Body of pancreas (tissue), 4 donors: Measurements from ENCODE around the gene NLRP4. TPM values are rescaled to one million over a fixed set of nuclear protein-coding genes. Genes with fewer than 3 reads are reported as not detected.
"Not testable (repeated sequence)": the region's sequence is repeated elsewhere in the genome, so short reads cannot be mapped to it uniquely, and the experiment has no call there.

ENCODE experiments used
- ATAC-seq: fragments of 150-250 bp; one replicate; pipeline ENCODE4 v1.9.1; 2016
- DNase-seq, 4 donors: peaks; one replicate each; pipeline ENCODE4 v3.0.0-alpha.2; 2019
- H3K27ac ChIP-seq, 4 donors: fragments of 200-600 bp; sonication (generic); 1 replicate in 3 of 4; 2 replicates in 1 of 4; pipeline versions ENCODE4 v1.5.1 to v1.6.1; 2016 to 2019; ENCODE audit warnings: mild to moderate bottlenecking in 1 of 4, mixed read lengths in 1 of 4, moderate library complexity in 1 of 4
- H3K27me3 ChIP-seq, 2 donors: fragments of 200-600 bp; sonication (generic); one replicate each; pipeline ENCODE4 v1.6.0; 2016; ENCODE audit warnings: mild to moderate bottlenecking in 1 of 2
- H3K36me3 ChIP-seq, 2 donors: fragments of 200-600 bp; sonication (generic); replicated peaks in 1 of 2; 2 replicates each; pipeline ENCODE4 v1.5.1; 2016; ENCODE audit warnings: low read depth in 2 of 2; ENCODE audit not compliant: insufficient read depth in 1 of 2
- H3K4me1 ChIP-seq: fragments of 200-600 bp; sonication (generic); one replicate; pipeline ENCODE4 v1.6.0; 2016
- H3K4me3 ChIP-seq, 2 donors: fragments of 200-600 bp; sonication (generic); 1 replicate in 1 of 2; 2 replicates in 1 of 2; pipeline ENCODE4 v1.5.1; 2016 to 2019
- H3K9me3 ChIP-seq, 3 donors: fragments of 200-600 bp; sonication (generic); 1 replicate in 2 of 3; 2 replicates in 1 of 3; pipeline ENCODE4 v1.5.1; 2016
- CTCF ChIP-seq, 7 experiments: fragments of 450-650 bp in 4 of 7; fragments of 200-600 bp in 3 of 7; sonication (generic) in 3 of 7; IDR thresholded peaks; one replicate each; pipeline ENCODE4 v1.5.1; 2016 to 2019; ENCODE audit warnings: antibody characterized with exemption in 7 of 7
- POLR2A ChIP-seq, 3 donors: fragments of 450-650 bp; IDR thresholded peaks; one replicate each; pipeline ENCODE4 v1.6.1; 2016; ENCODE audit warnings: antibody characterized with exemption in 3 of 3, mild to moderate bottlenecking in 2 of 3
- WGBS, 2 donors: methylation state at CpG; one replicate each; pipeline ENCODE4 v1.1.5; 2017; 5-methylcytosine and 5-hydroxymethylcytosine counted together
- intact Hi-C: fragments of 100-400 bp; cut with DNase I; formaldehyde crosslinking; loops from one replicate; pipeline ENCODE4 v1.15.1; 2023
- total RNA-seq, 2 donors: library from RNA; depleted of rRNA; stranded (reverse); fragments of >200 nt; gene quantifications; one replicate each; pipeline ENCODE4 v1.1.0, GENCODE V29; 2016

NLRP4 gene
- total RNA-seq, 2 donors from 2014 or later: not detected

GRCh38 chr19:55923556-55923955 lies 87.2 kb downstream of the NLRP4 start:
- TF ChIP-seq CTCF (IDR thresholded peaks at IDR 0.05): no peak
- no peak for TF ChIP-seq POLR2A (IDR thresholded peaks at IDR 0.05)
- Histone ChIP-seq H3K4me3 (no peak overlapping the region), H3K27me3 (no peaks in the 10 kb centered on the region), H3K4me1 (no peaks in the 10 kb centered on the region), H3K27ac (no peak overlapping the region), H3K36me3 (no peaks in the 10 kb centered on the region), H3K9me3 (peaks cover 0 to 12% (median 0%) of the 10 kb centered on the region in 3 donors)
- ATAC-seq (no peak), DNase-seq (no peak)
- intact Hi-C loops: no loop called here
- WGBS, 2 donors: 41 to 51% methylated on average over 5 of the region's 5 CpGs

GRCh38 chr19:55927991-55928390 lies 91.7 kb downstream of the NLRP4 start:
- TF ChIP-seq POLR2A (IDR thresholded peaks at IDR 0.05): no peak
- TF ChIP-seq CTCF (IDR thresholded peaks at IDR 0.05): no peak
- no peaks in the 10 kb centered on the region for H3K36me3 ChIP-seq
- DNase-seq: no peak
- H3K27me3 ChIP-seq: no peaks in the 10 kb centered on the region
- intact Hi-C loops: no loop called here
- 53 to 62% methylated on average over 7 to 8 of the region's 8 CpGs for WGBS, 2 donors
- no peak overlapping the region for H3K27ac ChIP-seq
- peaks cover 0 to 7% (median 0%) of the 10 kb centered on the region in 3 donors for H3K9me3 ChIP-seq
- no peak overlapping the region for H3K4me3 ChIP-seq
- no peaks in the 10 kb centered on the region for H3K4me1 ChIP-seq
- ATAC-seq: no peak

- H3K4me3 ChIP-seq, H3K9me3 ChIP-seq, intact Hi-C loops, DNase-seq, H3K27me3 ChIP-seq, H3K27ac ChIP-seq, ATAC-seq, H3K4me1 ChIP-seq, H3K36me3 ChIP-seq: not testable (repeated sequence)
- WGBS, 2 donors: 70 to 76% methylated on average over 5 of the region's 5 CpGs
Observed at GRCh38 chr19:55929258-55929657, 92.9 kb downstream of the NLRP4 start.

GRCh38 chr19:55930996-55931515 lies 94.7 kb downstream of the NLRP4 start:
- no peak for TF ChIP-seq CTCF (IDR thresholded peaks at IDR 0.05)
- TF ChIP-seq POLR2A (IDR thresholded peaks at IDR 0.05): no peak
- no peak overlapping the region for H3K4me3 ChIP-seq

More at GRCh38 chr19:55930996-55931515, 94.7 kb downstream of the NLRP4 start:
- Histone ChIP-seq H3K27me3 (no peaks in the 10 kb centered on the region), H3K9me3 (no peaks in the 10 kb centered on the region), H3K4me1 (no peaks in the 10 kb centered on the region), H3K27ac (no peak overlapping the region), H3K36me3 (no peaks in the 10 kb centered on the region)
- intact Hi-C loops: no loop called here
- 67 to 77% methylated on average over 14 of the region's 14 CpGs for WGBS, 2 donors
- ATAC-seq (no peak), DNase-seq (no peak)

Other genes starting within 250 kb of the NLRP4 start
- gene FIZ1, start 237.0 kb upstream of the NLRP4 start, total RNA-seq: 10 to 100 TPM in 1 of 2 donors, 1 to 10 TPM in 1; 5.7 to 13.5 TPM
- gene ZNF524, start 236.3 kb upstream of the NLRP4 start, total RNA-seq: 10 to 100 TPM; 29.7 to 45.4 TPM
- 10 to 100 TPM in 1 of 2 donors, 1 to 10 TPM in 1; 6.5 to 14.8 TPM for gene ZNF865, start 230.9 kb upstream of the NLRP4 start, total RNA-seq
- 1 to 10 TPM; 6.9 to 9.6 TPM for gene ZNF784, start 212.0 kb upstream of the NLRP4 start, total RNA-seq
- 10 to 100 TPM; 29.7 to 36.1 TPM for gene ZNF580, start 195.5 kb upstream of the NLRP4 start, total RNA-seq
- 10 to 100 TPM; 16.8 to 20.2 TPM for gene ZNF581, start 192.9 kb upstream of the NLRP4 start, total RNA-seq
- gene CCDC106, start 188.3 kb upstream of the NLRP4 start, total RNA-seq: 10 to 100 TPM in 1 of 2 donors, 1 to 10 TPM in 1; 5.9 to 15.0 TPM
- gene U2AF2, start 181.5 kb upstream of the NLRP4 start, total RNA-seq: 100 to 1,000 TPM in 1 of 2 donors, 10 to 100 TPM in 1; 53.4 to 106 TPM
- 10 to 100 TPM; 52.1 to 52.4 TPM for gene EPN1, start 161.3 kb upstream of the NLRP4 start, total RNA-seq
- not detected for gene NLRP9, start 98.1 kb upstream of the NLRP4 start, total RNA-seq
- not detected for gene RFPL4A, start 77.4 kb upstream of the NLRP4 start, total RNA-seq
- gene RFPL4AL1, start 67.4 kb upstream of the NLRP4 start, total RNA-seq: 1 to 10 TPM in 1 of 2 donors, not detected in 1; 2.3 TPM
- gene NLRP11, start 4.5 kb upstream of the NLRP4 start, total RNA-seq: not detected
- gene NLRP13, start 95.8 kb downstream of the NLRP4 start, total RNA-seq: not detected
- gene NLRP8, start 111.3 kb downstream of the NLRP4 start, total RNA-seq: not detected
- gene NLRP5, start 150.2 kb downstream of the NLRP4 start, total RNA-seq: not detected